ENCODE measurements around the gene GLDC. TPM values are rescaled to one million over a fixed set of nuclear protein-coding genes. Genes with fewer than 3 reads are reported as not detected.
"Not testable (repeated sequence)": the region's sequence is repeated elsewhere in the genome, so short reads cannot be mapped to it uniquely, and the experiment has no call there.

The GLDC gene
- total RNA-seq, 4 donors from 2014 or later: 14.4 to 54.1 (median 21.8) TPM

DNA sequence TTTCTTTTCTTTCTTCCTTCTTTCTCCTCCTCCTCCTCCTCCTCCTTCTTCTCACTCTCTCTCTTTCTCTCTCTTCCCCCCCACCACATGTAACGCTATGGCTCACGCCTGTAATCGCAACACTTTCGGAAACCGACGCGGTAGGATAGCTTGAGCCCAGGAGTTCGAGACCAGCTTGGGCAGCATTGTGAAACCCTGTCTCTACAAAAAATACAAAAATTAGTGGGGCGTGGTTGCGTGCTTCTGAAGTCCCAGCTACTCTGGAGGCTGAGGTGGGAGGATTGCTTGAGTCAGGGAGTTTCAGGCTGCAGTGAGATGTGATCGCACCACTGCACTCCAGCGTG, 736 bp upstream of the GLDC start:
- WGBS, 2 donors: 38 to 46% methylated on average over 12 of the region's 12 CpGs
- Histone ChIP-seq H3K4me1 (peaks cover 0 to 23% (median 10%) of the 10 kb centered on the region in 4 donors), H3K27ac (peak overlapping the region in 1 of 4 donors; percentile 76), H3K9me3 (no peaks in the 10 kb centered on the region), H3K4me3 (peak overlapping the region in 2 of 4 donors; percentile 45 to 56), H3K36me3 (no peaks in the 10 kb centered on the region), H3K27me3 (peaks cover 0 to 63% of the 10 kb centered on the region in 2 donors)
- TF ChIP-seq EP300 (IDR thresholded peaks at IDR 0.05) (no peak), POLR2A (IDR thresholded peaks at IDR 0.05) (no peak)
- TF ChIP-seq, protein P1, sequence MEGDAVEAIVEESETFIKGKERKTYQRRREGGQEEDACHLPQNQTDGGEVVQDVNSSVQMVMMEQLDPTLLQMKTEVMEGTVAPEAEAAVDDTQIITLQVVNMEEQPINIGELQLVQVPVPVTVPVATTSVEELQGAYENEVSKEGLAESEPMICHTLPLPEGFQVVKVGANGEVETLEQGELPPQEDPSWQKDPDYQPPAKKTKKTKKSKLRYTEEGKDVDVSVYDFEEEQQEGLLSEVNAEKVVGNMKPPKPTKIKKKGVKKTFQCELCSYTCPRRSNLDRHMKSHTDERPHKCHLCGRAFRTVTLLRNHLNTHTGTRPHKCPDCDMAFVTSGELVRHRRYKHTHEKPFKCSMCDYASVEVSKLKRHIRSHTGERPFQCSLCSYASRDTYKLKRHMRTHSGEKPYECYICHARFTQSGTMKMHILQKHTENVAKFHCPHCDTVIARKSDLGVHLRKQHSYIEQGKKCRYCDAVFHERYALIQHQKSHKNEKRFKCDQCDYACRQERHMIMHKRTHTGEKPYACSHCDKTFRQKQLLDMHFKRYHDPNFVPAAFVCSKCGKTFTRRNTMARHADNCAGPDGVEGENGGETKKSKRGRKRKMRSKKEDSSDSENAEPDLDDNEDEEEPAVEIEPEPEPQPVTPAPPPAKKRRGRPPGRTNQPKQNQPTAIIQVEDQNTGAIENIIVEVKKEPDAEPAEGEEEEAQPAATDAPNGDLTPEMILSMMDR (IDR thresholded peaks at IDR 0.05): no peak
- no peak for DNase-seq (ENCODE audit: low spot score in 2 of 2)

DNA sequence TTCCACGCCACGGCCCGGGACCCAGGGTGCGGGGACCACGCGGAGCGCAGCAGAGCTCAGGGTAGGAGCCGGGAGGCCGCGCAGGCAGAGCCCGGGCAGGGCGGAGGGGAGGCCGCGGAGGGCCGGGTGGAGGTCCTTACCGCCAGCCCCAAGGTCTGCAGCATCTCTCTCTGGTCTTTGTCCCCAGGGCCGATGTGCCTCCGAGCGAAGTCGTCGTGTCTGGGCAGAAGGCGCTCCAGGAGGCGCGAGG, 499 bp downstream of the GLDC start:
- H3K4me3 ChIP-seq: peak overlapping the region; percentile 29 to 56 (median 38)
- peak overlapping the region in 2 of 4 donors; percentile 18 to 76 for H3K27ac ChIP-seq
- H3K27me3 ChIP-seq: peaks cover 0 to 63% of the 10 kb centered on the region in 2 donors
- WGBS, 2 donors: 2 to 4% methylated on average over 14 to 19 of the region's 24 CpGs
- H3K36me3 ChIP-seq; DNase-seq (ENCODE audit: low spot score in 2 of 2); H3K9me3 ChIP-seq: not testable (repeated sequence)
- peaks cover 0 to 23% (median 10%) of the 10 kb centered on the region in 4 donors for H3K4me1 ChIP-seq

- peaks cover 0 to 23% (median 10%) of the 10 kb centered on the region in 4 donors for H3K4me1 ChIP-seq
- peak overlapping the region in 2 of 4 donors; percentile 18 to 76 for H3K27ac ChIP-seq
- no peak for DNase-seq (ENCODE audit: low spot score in 2 of 2)
- 7 to 8% methylated on average over 26 of the region's 26 CpGs for WGBS, 2 donors
- H3K36me3 ChIP-seq: no peaks in the 10 kb centered on the region
- H3K9me3 ChIP-seq: no peaks in the 10 kb centered on the region
- H3K27me3 ChIP-seq: peaks cover 0 to 63% of the 10 kb centered on the region in 2 donors
- TF ChIP-seq EP300 (IDR thresholded peaks at IDR 0.05): no peak
- TF ChIP-seq POLR2A (IDR thresholded peaks at IDR 0.05): no peak
- TF ChIP-seq, protein P1 (IDR thresholded peaks at IDR 0.05): no peak
- H3K4me3 ChIP-seq: peak overlapping the region; percentile 29 to 56 (median 38)
Observed at GRCh38 chr9:6644346-6645104, 1.0 kb downstream of the GLDC start.

DNA sequence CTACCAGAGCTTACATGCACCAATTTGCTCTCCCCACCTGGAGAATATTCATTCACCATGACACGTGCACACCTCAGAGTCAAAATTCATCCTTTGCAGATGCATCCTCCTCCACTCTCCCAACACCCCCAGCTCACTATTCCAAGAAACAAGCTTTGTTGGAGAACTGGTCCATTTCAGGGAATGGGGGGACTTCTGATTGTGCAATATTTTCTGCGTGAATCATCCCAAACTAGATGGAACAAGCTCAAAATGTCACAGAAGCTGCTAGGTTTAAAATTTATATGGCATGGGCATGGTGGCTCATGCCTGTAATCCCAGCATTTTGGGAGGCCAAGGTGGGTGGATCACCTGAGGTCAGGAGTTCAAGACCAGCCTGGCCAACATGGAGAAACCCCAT, 3.6 kb downstream of the GLDC start:
- H3K27me3 ChIP-seq: peaks cover 0 to 50% of the 10 kb centered on the region in 2 donors

GRCh38 chr9:6641561-6641960, 4.0 kb downstream of the GLDC start:
- Histone ChIP-seq H3K9me3 (no peaks in the 10 kb centered on the region), H3K27me3 (peaks cover 0 to 46% of the 10 kb centered on the region in 2 donors), H3K4me3 (no peak overlapping the region), H3K27ac (no peak overlapping the region), H3K4me1 (peaks cover 0 to 23% (median 10%) of the 10 kb centered on the region in 4 donors), H3K36me3 (no peaks in the 10 kb centered on the region)
- TF ChIP-seq POLR2A (IDR thresholded peaks at IDR 0.05) (no peak), EP300 (IDR thresholded peaks at IDR 0.05) (no peak)
- TF ChIP-seq, protein P1 (IDR thresholded peaks at IDR 0.05): no peak
- WGBS, 2 donors: 74 to 76% methylated on average over 2 of the region's 2 CpGs
- no peak for DNase-seq (ENCODE audit: low spot score in 2 of 2)

More for the DNA sequence above, 3.6 kb downstream of the GLDC start:
- H3K4me3 ChIP-seq: no peak overlapping the region
- H3K36me3 ChIP-seq: no peaks in the 10 kb centered on the region
- no peak overlapping the region for H3K27ac ChIP-seq
- TF ChIP-seq, protein P1 (IDR thresholded peaks at IDR 0.05): no peak
- TF ChIP-seq POLR2A (IDR thresholded peaks at IDR 0.05) (no peak), EP300 (IDR thresholded peaks at IDR 0.05) (no peak)
- DNase-seq (ENCODE audit: low spot score in 2 of 2): no peak
- H3K9me3 ChIP-seq: no peaks in the 10 kb centered on the region
- WGBS, 2 donors: 80 to 83% methylated on average over 2 of the region's 2 CpGs
- H3K4me1 ChIP-seq: peaks cover 0 to 23% (median 10%) of the 10 kb centered on the region in 4 donors

Measured in tibial nerve (tissue), 4 donors.